ENCODE measurements around the gene FRMD4B.
A peak's percentile ranks its signal among the peaks of the same experiment; 100 is the strongest.

The FRMD4B gene

DNA sequence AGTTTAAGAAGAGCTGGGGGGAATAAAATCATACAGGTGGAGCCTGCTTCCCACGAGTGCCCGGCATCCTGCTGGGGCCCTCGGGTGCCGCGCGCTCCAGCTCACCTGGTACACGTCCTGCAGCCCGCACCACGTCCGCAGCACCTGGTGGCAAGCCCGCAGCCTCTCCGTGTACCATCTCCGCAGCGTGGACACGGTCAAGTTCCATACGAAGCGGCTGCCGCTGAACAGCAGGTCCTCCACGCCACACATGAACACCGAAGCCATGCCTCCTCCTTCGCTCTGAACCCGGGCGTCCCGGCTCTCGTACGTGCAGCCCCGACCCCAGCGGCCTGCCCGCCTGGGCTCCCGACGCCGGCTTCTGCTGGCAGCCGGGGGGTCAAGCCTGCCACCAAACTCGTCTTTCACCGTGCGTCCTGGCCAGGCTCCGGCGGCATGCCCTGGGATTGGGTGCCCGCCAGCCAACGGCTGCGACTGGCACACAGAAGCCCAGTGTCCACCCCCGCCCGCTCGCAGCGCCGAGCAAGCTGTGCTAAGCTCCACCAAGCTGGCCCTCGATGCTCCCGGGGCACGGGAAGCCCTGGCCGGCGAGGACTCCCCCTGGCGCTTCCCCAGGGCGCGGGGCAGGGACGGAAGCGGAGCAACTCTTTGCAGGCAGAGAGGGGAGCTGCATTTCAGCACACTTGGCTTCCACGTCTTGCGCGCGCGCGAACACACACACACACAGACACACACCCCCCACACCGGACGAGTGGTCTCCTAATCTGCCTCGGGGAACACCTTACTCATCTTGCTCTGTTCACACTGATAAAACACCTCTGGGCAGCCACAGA is at the start of gene FRMD4B:
Gene FRMD4B (minus strand): TSS at position 366 of the 833 bp plus-strand sequence. CDS start 99 bp downstream, at position 267.
- Mint-ChIP-seq H3K27me3 (peaks cover 29% of the 10 kb centered on the region), H3K27ac (no peak within 1 kb of the TSS)

GRCh38 chr3:69433969-69434325 is 48.1 kb upstream of the FRMD4B start:
- Mint-ChIP-seq H3K36me3 (no peaks in the 10 kb centered on the region), H3K27ac (no peak overlapping the region), H3K4me3 (no peak overlapping the region), H3K27me3 (no peaks in the 10 kb centered on the region), H3K9me3 (no peaks in the 10 kb centered on the region), H3K4me1 (peaks cover 4% of the 10 kb centered on the region)

More for the DNA sequence above, at the start of gene FRMD4B:
- peak within 1 kb of the TSS; percentile 79 for H3K4me3 Mint-ChIP-seq
- H3K4me1 Mint-ChIP-seq = peaks cover 10% of the 10 kb centered on the region
- no peaks in the 10 kb centered on the region for H3K36me3 Mint-ChIP-seq
- H3K9me3 Mint-ChIP-seq = no peaks in the 10 kb centered on the region

DNA sequence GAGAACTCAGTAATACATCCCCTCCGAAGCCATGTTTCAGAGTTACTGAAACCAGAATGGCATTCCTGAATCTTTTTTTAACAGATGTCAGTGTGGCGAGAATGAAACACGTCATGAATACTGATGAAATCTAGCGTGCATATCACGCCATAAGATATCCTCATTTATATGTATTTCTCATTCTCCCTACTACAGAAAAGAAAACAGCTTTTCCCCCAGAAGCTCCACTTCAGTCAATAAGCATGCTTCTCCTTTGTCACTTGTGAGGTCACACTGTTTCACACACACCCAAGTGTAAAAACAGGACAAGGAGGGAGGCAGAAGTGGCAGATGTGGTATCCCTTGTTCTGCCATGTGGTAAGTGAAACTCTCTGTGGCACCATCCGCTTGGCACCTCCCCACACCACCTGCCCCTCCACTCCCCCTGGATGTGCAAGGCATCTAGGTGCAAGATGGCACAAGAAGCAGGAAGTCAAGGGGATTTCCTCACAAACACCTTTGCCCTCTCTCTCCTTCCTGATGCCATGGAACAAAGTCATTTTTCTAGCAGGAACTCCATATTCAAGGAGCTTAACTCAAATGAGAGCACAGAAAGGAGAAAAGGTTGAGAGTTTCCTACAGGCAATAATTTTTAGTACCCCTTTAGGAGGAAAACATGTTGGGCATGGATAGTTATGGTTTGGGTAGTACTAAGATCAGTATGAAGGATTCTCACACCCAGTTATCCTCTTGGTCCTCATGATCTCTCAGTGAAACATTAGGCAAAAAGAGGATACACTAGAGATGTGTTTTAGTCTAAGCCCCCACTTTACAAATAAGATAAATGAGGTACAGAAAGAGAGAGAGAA is 47.5 kb upstream of the FRMD4B start:
- Mint-ChIP-seq H3K27me3 (no peaks in the 10 kb centered on the region), H3K9me3 (no peaks in the 10 kb centered on the region), H3K27ac (no peak overlapping the region), H3K36me3 (no peaks in the 10 kb centered on the region), H3K4me3 (no peak overlapping the region), H3K4me1 (peaks cover 4% of the 10 kb centered on the region)

DNA sequence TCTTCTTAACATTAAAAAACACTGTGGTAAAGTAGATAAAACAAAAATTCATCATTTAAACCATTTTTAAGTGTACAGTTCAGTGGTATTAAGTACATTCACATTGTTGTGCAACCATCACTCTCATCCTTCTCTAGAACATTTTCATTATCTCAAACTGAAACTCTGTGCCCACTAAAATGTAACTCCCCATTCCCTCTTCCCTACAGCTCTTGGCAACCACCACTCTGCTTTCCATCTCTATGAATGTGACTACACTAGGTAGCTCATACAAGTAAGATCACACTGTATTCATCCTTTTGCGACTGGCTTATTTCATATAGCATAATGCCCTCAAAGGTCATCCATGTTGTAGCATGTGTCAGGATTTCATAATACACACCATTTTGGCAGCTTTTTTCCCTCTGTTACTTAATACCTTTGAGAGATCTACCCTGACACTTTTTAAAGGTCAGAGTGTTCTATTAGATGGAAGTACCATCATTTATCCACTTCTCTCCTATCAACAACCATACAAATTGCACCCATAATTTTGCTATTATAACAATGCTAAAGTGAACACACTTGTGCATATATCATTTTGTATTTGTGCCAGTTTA is 42.9 kb upstream of the FRMD4B start:
- H3K36me3 Mint-ChIP-seq = no peaks in the 10 kb centered on the region
- no peak overlapping the region for H3K27ac Mint-ChIP-seq
- no peak overlapping the region for H3K4me3 Mint-ChIP-seq
- no peaks in the 10 kb centered on the region for H3K9me3 Mint-ChIP-seq
- H3K4me1 Mint-ChIP-seq = no peaks in the 10 kb centered on the region
- no peaks in the 10 kb centered on the region for H3K27me3 Mint-ChIP-seq

GRCh38 chr3:69426967-69427304 is 41.0 kb upstream of the FRMD4B start:
- Mint-ChIP-seq H3K4me3 (no peak overlapping the region), H3K4me1 (no peaks in the 10 kb centered on the region), H3K27me3 (no peaks in the 10 kb centered on the region), H3K9me3 (no peaks in the 10 kb centered on the region), H3K27ac (no peak overlapping the region), H3K36me3 (no peaks in the 10 kb centered on the region)

DNA sequence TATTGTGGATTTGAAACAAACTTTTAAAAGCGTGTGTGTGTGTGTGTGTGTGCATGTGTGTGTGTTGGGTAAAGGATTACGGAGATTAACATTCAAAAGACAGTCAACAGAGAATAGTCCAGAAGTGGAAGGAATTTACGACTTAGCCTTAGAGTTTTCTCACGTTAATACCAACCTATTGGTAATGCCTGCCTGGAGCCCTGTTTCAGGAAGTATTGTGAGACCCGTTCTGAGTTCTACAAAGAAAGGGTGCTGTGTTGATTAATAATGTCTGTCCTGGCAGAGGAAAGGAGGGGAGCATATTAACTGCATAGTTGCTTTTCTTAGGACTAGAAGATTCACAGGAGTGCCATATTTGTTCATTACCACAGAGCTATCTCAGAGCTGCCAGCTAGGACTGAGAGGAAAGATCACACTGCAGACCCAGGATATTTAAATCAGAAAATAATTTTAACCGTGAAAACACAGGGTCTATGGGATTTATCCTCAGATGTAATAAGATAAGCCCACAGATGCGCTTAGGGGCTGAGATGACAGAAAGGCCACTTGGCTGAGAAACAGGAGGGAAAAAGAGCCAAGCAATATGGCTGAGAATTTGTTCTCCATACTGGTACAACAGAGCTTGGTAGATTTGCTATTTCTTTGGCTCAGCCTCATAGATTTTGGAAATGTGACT is 40.5 kb upstream of the FRMD4B start:
- H3K4me1 Mint-ChIP-seq = no peaks in the 10 kb centered on the region

GRCh38 chr3:69425249-69425648 is 39.4 kb upstream of the FRMD4B start:
- Mint-ChIP-seq H3K9me3 (no peaks in the 10 kb centered on the region), H3K4me1 (no peaks in the 10 kb centered on the region), H3K27ac (no peak overlapping the region), H3K4me3 (no peak overlapping the region), H3K27me3 (no peaks in the 10 kb centered on the region), H3K36me3 (no peaks in the 10 kb centered on the region)

More for the DNA sequence above, 40.5 kb upstream of the FRMD4B start:
- Mint-ChIP-seq H3K27me3 (no peaks in the 10 kb centered on the region), H3K27ac (no peak overlapping the region), H3K9me3 (no peaks in the 10 kb centered on the region), H3K36me3 (no peaks in the 10 kb centered on the region), H3K4me3 (no peak overlapping the region)

- H3K27ac Mint-ChIP-seq = no peak overlapping the region
- no peaks in the 10 kb centered on the region for H3K27me3 Mint-ChIP-seq
These were observed 37.7 kb upstream of the FRMD4B start for GRCh38 chr3:69423463-69424155.

DNA sequence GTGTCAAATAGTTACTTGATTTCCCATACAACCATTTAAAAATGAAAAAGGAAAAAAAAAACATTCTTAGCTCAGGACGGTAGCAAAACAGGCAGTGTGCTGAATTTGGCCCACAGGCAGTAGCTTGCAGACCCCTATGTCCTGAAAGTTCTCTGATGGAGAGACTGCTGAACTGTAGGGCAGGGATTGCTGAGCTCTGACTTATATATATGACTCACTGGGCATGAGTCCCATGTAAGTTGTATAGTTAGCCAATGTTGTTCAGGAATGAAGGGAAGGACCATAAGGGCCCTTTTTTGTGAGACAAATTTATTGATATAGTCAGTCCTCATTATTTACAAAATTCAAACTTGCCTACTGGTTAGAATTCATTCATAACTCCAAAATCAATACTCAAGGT is 36.9 kb upstream of the FRMD4B start:
- Mint-ChIP-seq H3K27ac (no peak overlapping the region), H3K36me3 (no peaks in the 10 kb centered on the region), H3K27me3 (no peaks in the 10 kb centered on the region), H3K9me3 (no peaks in the 10 kb centered on the region), H3K4me3 (no peak overlapping the region), H3K4me1 (no peaks in the 10 kb centered on the region)

More at GRCh38 chr3:69423463-69424155, 37.7 kb upstream of the FRMD4B start:
- H3K9me3 Mint-ChIP-seq = no peaks in the 10 kb centered on the region
- no peaks in the 10 kb centered on the region for H3K36me3 Mint-ChIP-seq
- no peak overlapping the region for H3K4me3 Mint-ChIP-seq
- H3K4me1 Mint-ChIP-seq = no peaks in the 10 kb centered on the region

GRCh38 chr3:69420781-69421520 is 35.1 kb upstream of the FRMD4B start:
- H3K27me3 Mint-ChIP-seq = no peaks in the 10 kb centered on the region
- no peaks in the 10 kb centered on the region for H3K4me1 Mint-ChIP-seq
- no peak overlapping the region for H3K4me3 Mint-ChIP-seq
- H3K36me3 Mint-ChIP-seq = no peaks in the 10 kb centered on the region
- no peaks in the 10 kb centered on the region for H3K9me3 Mint-ChIP-seq
- H3K27ac Mint-ChIP-seq = no peak overlapping the region

GRCh38 chr3:69419276-69419675 is 33.4 kb upstream of the FRMD4B start:
- Mint-ChIP-seq H3K9me3 (no peaks in the 10 kb centered on the region), H3K36me3 (no peaks in the 10 kb centered on the region), H3K4me1 (no peaks in the 10 kb centered on the region), H3K4me3 (no peak overlapping the region), H3K27ac (no peak overlapping the region), H3K27me3 (no peaks in the 10 kb centered on the region)

DNA sequence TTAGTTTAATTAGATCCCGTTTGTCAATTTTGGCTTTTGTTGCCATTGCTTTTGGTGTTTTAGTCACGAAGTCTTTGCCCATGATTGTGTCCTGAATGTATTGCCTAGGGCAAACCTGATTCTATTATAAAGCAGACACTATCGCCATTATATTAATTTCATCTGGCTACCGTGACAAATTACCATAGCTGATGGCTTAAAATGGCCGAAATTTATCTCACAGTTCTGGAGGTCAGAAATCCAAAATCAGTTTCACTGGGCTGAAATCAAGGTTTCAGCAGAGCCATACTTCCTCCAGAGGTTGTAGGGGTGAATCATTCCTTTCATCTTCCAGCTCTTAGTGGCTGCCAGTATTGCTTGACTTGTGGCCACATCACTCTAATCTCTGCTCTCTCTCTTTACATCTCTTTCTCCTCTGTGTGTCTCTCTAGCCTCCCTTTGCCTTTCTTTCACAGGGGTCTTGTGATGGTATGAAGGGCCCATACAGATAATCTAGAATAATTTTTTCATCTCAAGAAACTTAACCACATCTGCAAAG is 31.7 kb upstream of the FRMD4B start:
- H3K27me3 Mint-ChIP-seq = no peaks in the 10 kb centered on the region
- H3K9me3 Mint-ChIP-seq = no peaks in the 10 kb centered on the region
- no peaks in the 10 kb centered on the region for H3K36me3 Mint-ChIP-seq
- no peak overlapping the region for H3K27ac Mint-ChIP-seq
- H3K4me3 Mint-ChIP-seq = no peak overlapping the region
- peaks cover 4% of the 10 kb centered on the region for H3K4me1 Mint-ChIP-seq

- Mint-ChIP-seq H3K9me3 (no peaks in the 10 kb centered on the region), H3K36me3 (no peaks in the 10 kb centered on the region), H3K27me3 (no peaks in the 10 kb centered on the region), H3K4me1 (peaks cover 9% of the 10 kb centered on the region), H3K4me3 (no peak overlapping the region), H3K27ac (no peak overlapping the region)
These were observed 27.8 kb upstream of the FRMD4B start for GRCh38 chr3:69413551-69414207.

DNA sequence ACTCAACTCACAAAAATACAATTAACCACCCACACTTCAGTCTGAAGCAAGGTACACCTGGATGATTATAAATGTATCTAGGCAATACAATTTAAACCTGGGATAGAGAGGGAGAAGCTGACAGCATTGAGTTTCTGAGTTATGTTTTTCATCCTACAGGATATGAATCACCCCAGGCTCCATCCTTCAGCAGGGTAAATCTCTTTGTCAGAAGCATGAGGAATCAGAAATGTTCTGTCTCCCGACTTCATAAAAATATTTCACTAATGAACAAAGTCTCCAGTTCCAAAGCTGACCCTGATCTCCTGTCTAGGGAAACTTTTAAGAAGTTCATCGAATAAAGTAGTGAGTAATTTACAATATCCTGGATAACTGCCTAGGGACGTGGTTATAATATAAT is 25.5 kb upstream of the FRMD4B start:
- H3K36me3 Mint-ChIP-seq = no peaks in the 10 kb centered on the region
- H3K27me3 Mint-ChIP-seq = no peaks in the 10 kb centered on the region
- H3K4me3 Mint-ChIP-seq = no peak overlapping the region
- no peak overlapping the region for H3K27ac Mint-ChIP-seq
- no peaks in the 10 kb centered on the region for H3K9me3 Mint-ChIP-seq
- H3K4me1 Mint-ChIP-seq = peaks cover 9% of the 10 kb centered on the region

All from activated naive CD4-positive, alpha-beta T cell treated with anti-CD3 and anti-CD28 coated beads, Interleukin-2, amount 50 U/mL, for 24 hours (primary cell).